HG03432 (cell line): ENCODE measurements around the gene AK1.
A peak's percentile ranks its signal among the peaks of the same experiment; 100 is the strongest.

Source experiments
- ATAC-seq: cut with Tn5 transposase; IDR thresholded peaks from one replicate; pipeline ENCODE4 v1.9.1; 2021; ENCODE audit warnings: mild to moderate bottlenecking, moderate library complexity; ENCODE audit not compliant: unreplicated experiment

AK1 gene

DNA sequence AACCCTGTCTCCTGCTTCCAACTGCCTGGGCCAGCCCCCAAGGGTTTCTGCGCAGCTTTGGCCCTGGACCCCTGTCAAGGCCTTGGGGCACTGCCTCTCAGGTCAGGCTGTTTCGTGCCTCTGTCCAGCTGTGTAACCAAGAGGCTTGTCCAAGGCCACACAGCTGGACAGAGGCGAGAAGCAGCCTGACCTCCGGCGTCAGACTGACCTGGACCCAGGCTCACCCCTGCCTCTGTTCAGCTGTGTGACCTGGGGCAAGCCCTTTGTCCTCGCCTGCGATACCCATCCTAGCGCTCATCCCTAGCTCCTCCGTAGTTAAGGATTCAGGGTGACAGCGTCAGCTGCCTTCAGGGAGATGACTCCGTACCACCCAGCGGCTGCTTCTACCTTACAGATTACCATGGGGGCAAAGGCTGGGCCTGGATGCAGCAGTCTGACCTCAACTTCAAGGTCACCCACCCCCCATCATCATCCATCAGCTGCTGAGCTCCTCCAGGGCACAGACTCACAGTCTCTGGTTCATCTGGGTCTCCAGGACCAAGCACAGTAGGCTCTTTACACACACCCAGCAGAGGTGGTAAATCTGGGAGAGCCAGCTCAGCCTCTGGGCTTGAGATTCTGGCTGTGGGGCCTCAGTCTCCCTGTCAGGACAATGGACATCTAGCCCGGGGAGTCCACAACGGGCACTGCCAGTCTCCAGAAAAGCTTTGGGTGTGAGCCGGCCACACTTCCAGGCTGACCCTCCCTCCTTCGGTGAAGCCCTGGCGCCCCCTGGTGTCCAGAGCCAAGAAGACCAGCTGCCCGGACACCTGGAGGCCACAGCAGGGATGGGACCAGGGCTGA is 7.9 kb downstream of the AK1 start:
- peak; percentile 61 for ATAC-seq

- ATAC-seq = no peak
Measured at GRCh38 chr9:127868278-127868902, 9.1 kb downstream of the AK1 start.

DNA sequence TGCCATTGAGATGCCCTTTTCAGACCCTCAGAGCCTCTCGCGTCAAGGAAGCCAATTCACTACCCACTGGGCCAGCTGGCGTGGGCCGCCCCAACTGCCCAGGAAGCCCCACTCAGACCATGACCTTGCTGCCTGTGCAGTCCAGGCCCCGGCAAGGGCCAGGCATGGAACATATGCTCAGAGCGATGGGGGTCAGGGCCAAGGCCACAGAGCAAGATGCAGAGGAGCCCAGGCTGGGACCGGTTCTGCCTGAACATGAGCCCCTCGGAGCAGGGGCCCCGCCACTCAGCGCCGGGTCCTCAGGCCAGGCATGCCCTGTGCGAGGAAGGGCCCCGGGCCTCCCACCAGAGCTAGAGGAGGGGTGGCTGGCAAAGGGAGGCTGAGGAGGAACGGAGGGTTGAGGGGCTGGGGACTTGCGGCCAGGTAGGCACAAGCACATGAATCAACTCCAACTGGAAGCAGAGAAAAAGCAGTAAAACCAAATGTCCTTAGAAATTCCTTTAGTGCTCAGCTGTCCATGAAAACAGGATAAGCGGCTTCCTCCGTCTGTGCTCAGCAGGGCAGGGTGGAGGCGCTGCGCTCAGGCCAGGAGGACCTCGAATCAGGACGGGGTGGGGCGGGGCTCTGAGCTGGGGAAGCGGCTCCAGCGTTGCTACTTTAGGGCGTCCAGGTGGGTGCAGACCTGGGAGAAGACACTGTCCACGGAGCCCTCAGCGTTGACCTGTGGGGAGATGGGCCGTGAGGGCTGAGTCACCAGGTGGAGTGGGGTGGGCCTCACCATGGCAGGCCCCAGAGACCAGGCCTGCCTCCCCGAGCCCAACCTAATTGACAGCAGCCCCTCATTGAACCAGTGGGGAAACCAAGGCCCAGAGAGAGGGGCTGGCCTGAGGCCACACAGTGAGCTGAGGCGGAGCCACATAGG is 9.9 kb downstream of the AK1 start:
- no peak for ATAC-seq

DNA sequence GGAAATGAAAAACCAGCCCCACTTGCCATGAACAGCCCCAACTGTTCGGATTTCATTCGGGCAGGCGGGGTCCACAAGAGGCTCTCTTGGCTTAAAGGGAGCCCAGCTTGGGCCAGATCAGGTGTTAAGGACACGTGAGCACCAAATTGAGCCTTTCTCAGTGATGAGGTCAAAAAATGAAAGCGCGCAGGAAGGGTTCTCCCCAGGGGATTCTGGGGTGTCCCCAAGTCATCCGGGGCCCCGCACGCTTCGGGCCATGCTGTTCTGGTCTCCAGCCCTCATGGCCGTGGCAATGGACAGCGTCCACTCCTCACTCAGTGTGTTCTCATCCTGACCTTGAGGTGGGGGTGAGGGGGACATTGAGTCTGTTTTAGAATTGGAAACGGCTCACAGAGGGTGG is 10.9 kb downstream of the AK1 start:
- no peak for ATAC-seq

- ATAC-seq = no peak
Measured at GRCh38 chr9:127865645-127866464, 11.6 kb downstream of the AK1 start.

GRCh38 chr9:127863191-127863621 is 14.3 kb downstream of the AK1 start:
- ATAC-seq = no peak

GRCh38 chr9:127862075-127863011 is 15.1 kb downstream of the AK1 start:
- ATAC-seq = no peak

DNA sequence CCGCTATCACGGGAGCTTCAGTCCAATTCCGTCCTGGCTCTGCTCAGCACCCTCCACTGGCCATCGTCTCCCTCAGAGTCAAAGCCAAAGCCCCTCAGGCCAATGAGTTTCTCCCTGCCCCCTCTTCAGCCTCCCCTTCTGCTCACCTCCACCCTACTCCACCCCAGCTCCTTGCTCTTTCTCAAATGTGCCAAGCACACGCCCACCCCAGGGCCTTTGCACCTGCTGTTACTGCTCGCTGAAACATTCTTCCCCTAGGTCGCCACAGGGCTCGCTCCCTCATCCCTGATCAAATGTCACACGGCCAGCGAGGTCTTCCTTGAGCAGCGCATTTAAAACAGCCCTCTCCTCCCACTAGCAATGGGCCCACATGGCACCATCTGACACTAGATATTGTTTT is 16.7 kb downstream of the AK1 start:
- ATAC-seq = no peak

DNA sequence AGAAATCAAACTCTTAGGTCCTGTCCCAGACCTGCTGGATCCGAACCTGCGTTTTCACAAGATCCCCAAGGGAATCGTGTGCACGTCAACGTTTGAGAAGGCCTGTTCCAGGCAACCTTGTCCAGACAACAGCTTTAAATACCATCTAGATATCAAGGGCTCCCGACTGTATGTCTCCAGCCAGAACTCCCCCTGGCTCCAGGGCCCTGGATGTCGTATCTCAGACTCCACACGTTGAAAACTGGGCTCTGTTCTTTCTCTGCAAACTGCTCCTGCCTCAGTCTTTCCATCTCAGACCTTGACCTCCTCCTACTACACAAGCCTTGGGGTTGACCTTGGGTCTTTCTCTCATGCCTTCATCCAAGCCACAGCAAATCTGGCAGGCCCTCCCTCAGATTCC is 17.2 kb downstream of the AK1 start:
- ATAC-seq = no peak

DNA sequence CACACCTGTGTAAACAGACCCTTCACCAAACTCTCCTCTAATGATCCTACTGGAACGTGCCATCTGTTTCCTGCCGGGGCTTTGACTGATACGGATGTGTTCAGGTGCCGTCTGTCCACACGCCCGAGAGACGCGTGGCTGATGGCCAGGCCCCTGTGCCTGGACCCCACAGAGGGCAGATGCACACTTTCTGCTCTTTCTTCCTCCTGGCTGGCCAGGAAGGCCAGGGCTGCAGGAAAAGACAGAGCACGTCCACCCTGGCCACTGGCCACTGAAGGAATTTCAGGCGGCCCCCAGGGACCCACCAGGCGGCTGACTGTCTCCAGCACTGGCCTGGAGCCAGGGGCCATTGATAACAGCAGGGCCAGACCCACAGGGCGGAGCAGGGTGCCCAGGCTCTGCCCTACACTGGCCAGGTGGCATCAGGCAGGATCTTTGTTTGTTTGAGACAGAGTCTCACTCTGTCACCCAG is 19.4 kb downstream of the AK1 start:
- ATAC-seq = no peak

DNA sequence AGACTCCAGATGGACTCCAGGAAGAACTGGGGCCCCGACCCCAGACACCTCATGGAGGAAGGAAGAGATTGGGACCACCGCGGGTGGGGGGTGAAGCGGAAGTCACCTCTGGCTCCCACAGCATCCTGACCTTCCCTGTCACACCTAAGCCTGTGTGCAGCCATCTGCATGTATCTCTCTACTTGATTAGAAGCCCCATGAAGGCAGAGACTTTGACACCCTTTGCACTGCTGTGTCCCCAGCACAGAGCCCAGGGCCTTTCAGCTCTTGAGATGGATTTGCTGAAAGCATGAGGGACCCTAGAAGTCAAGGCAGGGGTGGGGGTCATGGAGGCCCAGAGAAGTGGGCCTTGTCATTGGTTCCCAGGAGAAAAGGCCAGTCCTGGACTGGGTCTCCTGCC is 20.2 kb downstream of the AK1 start:
- ATAC-seq = no peak

DNA sequence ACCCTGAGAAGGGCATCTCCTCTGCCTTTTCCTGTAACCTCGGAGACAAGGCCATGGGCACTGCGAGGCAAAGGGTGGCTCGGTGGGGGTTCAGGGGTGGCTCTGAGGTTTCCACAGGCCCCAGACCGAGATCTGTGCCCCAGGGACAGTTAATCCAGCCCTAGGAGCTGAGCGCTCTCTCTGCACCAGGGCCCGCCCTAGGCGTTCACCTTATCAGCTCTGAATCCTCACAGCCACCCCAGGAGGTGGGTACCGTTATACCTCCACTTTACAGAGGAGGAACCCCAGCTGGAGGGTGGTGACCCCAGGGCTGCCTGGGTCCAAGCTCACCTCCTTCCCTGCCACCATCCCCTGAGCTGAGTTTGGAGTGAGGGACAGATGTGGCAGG is 20.8 kb downstream of the AK1 start:
- no peak for ATAC-seq

DNA sequence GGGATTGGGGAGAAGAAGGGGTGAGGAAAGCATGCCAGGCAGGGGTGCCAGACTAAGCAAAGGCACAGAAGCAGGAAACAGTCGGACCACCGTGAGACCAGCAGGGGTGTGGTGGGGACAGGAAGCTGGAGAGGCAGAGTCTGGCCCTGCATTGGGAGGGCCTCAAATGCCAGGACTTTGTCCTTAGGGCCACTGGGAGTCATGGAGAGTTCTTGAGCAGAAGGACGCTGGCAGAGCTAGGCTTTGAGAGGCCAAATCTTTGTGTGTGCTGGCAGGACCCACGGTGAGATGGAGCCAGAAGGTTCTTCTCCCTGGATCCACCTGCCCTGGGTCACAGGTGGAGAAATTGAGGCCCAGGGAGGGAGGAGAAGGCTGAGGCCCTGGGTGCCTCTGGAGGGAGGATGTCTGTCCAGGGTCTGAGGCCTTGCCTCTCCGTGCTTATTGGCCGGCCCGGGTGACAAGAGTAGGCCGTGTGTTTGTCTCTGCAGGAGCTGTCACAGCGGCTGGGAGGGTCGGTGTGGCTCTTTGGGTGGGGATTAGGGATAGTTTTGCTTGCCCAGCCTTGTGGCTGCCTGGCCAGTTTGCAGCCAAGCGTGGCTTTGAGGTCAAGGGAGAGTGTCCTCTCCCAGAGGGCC is 21.3 kb downstream of the AK1 start:
- ATAC-seq = no peak

DNA sequence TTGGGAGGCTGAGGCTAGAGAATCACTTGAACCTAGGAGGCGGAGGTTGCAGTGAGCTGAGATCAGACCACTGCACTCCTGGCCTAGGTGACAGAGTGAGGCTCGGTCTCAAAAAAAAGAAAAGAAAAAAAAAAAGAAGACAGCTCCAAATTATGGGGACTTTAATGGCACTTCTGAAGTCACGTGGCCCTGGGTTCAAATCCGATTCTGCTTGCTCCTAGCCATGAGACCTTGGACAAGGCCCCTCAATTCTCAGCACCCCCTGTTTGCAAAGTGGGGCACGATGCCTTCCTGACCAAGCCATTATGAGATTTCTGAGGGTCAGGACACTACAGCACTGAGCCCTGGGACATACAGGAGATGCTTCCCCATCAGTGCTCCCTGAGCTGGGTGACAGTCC is 22.0 kb downstream of the AK1 start:
- ATAC-seq = no peak

DNA sequence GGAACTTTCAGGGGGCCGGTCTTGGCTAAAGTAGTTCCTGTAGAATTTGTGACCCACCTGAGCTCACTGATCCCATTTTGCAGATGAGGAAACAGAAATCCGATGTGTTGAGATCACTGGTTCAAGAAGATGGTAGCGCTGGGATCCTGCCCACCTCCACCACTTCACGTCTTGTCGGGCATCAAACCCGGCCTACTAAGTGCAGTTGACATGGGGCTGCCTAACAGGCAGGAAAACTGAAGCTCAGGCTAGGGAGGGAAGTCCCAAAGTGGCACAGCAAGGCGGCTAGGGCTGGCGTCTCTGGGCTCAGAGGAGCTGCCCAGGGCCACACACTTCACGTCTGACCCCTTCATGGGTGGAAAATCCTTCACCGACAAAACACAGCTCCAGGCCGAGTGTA is 22.5 kb downstream of the AK1 start:
- ATAC-seq = no peak

DNA sequence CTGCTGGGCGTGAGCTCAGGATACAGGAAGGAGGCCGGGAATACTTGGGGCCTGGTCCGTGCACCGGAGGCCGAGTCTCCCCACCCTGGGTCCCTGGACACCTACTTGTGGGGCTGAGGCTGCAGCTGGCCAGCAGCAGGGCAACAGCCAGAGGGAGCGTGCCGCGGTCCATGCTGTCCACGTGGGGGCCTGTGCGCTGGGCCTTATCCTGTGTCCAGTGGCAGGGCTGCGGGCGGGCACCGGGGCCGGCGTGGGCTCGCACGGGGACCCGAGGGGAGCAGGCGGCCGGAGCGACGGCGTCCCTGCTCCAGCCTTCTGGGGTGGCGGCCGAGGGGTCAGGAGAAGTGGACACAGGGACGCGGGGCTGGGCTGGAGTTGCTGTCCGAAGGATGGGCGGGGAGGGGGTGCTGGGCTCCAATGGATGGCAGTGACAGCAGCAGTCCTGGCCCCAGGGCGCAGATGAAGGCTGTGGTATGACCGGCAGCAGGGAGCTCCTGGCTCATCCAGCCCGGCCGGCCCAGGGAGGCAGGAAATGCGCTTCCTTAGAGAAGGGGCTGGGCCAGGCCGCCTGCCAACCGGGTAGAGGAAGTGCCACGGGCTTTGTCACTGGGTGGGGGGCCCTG is 23.2 kb downstream of the AK1 start, which contains the start of gene ENG:
Gene ENG (minus strand): TSS at position 475 of the 623 bp plus-strand sequence. CDS start 303 bp downstream, at position 172.
- no peak for ATAC-seq

- no peak for ATAC-seq
Measured at GRCh38 chr9:127853312-127854183, 23.9 kb downstream of the AK1 start.
